HEK293 (cell line): ENCODE data around the gene PTPRN.
A peak's percentile ranks its signal among the peaks of the same experiment; 100 is the strongest.

Source experiments
- FEZF1 ChIP-seq: fragments of 450-650 bp; formaldehyde crosslinking; IDR thresholded peaks from 2 replicates; pipeline ENCODE4 v1.5.1; 2016; ENCODE audit warnings: missing biosample characterization, missing genetic modification characterization
- SALL2 ChIP-seq: fragments of 450-650 bp; formaldehyde crosslinking; IDR thresholded peaks from 2 replicates; pipeline ENCODE4 v1.5.0; 2017; ENCODE audit warnings: missing biosample characterization, mild to moderate bottlenecking, missing genetic modification characterization, borderline replicate concordance
- SCRT1 ChIP-seq: fragments of 450-650 bp; formaldehyde crosslinking; IDR thresholded peaks from 2 replicates; pipeline ENCODE4 v1.5.1; 2016; ENCODE audit warnings: missing biosample characterization, missing genetic modification characterization, borderline replicate concordance
- SP3 ChIP-seq: fragments of 450-650 bp; formaldehyde crosslinking; IDR thresholded peaks from 2 replicates; pipeline ENCODE4 v1.5.1; 2016; ENCODE audit warnings: missing biosample characterization, missing genetic modification characterization
- WT1 ChIP-seq: fragments of 450-650 bp; formaldehyde crosslinking; IDR thresholded peaks from 2 replicates; pipeline ENCODE4 v1.5.1; 2016; ENCODE audit warnings: missing biosample characterization, missing genetic modification characterization
- ZNF112 ChIP-seq: fragments of 450-650 bp; formaldehyde crosslinking; IDR thresholded peaks from 2 replicates; pipeline ENCODE4 v1.5.0; 2017; ENCODE audit warnings: missing biosample characterization, missing genetic modification characterization
- ZNF214 ChIP-seq: fragments of 450-650 bp; formaldehyde crosslinking; IDR thresholded peaks from 2 replicates; pipeline ENCODE4 v1.5.1; 2017; ENCODE audit warnings: missing biosample characterization, mild to moderate bottlenecking, missing genetic modification characterization, borderline replicate concordance
- ZNF404 ChIP-seq: fragments of 450-650 bp; formaldehyde crosslinking; IDR thresholded peaks from 2 replicates; pipeline ENCODE4 v1.5.1; 2017; ENCODE audit warnings: missing biosample characterization, missing genetic modification characterization
- ZNF433 ChIP-seq: fragments of 450-650 bp; formaldehyde crosslinking; IDR thresholded peaks from 2 replicates; pipeline ENCODE4 v1.5.1; 2016; ENCODE audit warnings: missing biosample characterization, missing genetic modification characterization, low read depth
- ZNF514 ChIP-seq: fragments of 450-650 bp; formaldehyde crosslinking; IDR thresholded peaks from 2 replicates; pipeline ENCODE4 v1.5.1; 2016; ENCODE audit warnings: missing biosample characterization, missing genetic modification characterization
- ZNF530 ChIP-seq: fragments of 450-650 bp; formaldehyde crosslinking; IDR thresholded peaks from 2 replicates; pipeline ENCODE4 v1.5.1; 2016; ENCODE audit warnings: low read depth, missing biosample characterization, missing genetic modification characterization
- ZNF658 ChIP-seq: fragments of 450-650 bp; formaldehyde crosslinking; IDR thresholded peaks from 2 replicates; pipeline ENCODE4; 2016; ENCODE audit warnings: missing biosample characterization, missing genetic modification characterization
- ZNF707 ChIP-seq: fragments of 450-650 bp; formaldehyde crosslinking; IDR thresholded peaks from 2 replicates; pipeline ENCODE4 v1.5.1; 2016; ENCODE audit warnings: missing biosample characterization, missing genetic modification characterization
- TF ChIP-seq, protein P1 (sequence below): fragments of 450-650 bp; formaldehyde crosslinking; IDR thresholded peaks from 2 replicates; pipeline ENCODE4 v1.5.1; 2016; ENCODE audit warnings: missing biosample characterization, missing genetic modification characterization
- TF ChIP-seq, protein P2 (sequence below): fragments of 450-650 bp; formaldehyde crosslinking; IDR thresholded peaks from 2 replicates; pipeline ENCODE4 v1.5.1; 2016; ENCODE audit warnings: missing biosample characterization, missing genetic modification characterization
- TF ChIP-seq, protein P3 (sequence below): fragments of 450-650 bp; formaldehyde crosslinking; IDR thresholded peaks from 2 replicates; pipeline ENCODE4 v1.5.1; 2016; ENCODE audit warnings: missing biosample characterization, missing genetic modification characterization, borderline replicate concordance
- TF ChIP-seq, protein P4 (sequence below): fragments of 450-650 bp; formaldehyde crosslinking; IDR thresholded peaks from 2 replicates; pipeline ENCODE4 v1.5.1; 2017; ENCODE audit warnings: missing biosample characterization, missing genetic modification characterization
- TF ChIP-seq, protein P5 (sequence below): fragments of 450-650 bp; formaldehyde crosslinking; IDR thresholded peaks from 2 replicates; pipeline ENCODE4 v1.5.1; 2016; ENCODE audit warnings: missing biosample characterization, missing genetic modification characterization
- TF ChIP-seq, protein P6 (sequence below): fragments of 450-650 bp; formaldehyde crosslinking; IDR thresholded peaks from 2 replicates; pipeline ENCODE4 v1.5.1; 2017; ENCODE audit warnings: missing biosample characterization, missing genetic modification characterization
- TF ChIP-seq, protein P7 (sequence below): fragments of 450-650 bp; formaldehyde crosslinking; conservative IDR thresholded peaks from 2 replicates; pipeline ENCODE4 v1.5.1; 2016; ENCODE audit warnings: low read depth, missing biosample characterization, missing genetic modification characterization

The PTPRN gene

DNA sequence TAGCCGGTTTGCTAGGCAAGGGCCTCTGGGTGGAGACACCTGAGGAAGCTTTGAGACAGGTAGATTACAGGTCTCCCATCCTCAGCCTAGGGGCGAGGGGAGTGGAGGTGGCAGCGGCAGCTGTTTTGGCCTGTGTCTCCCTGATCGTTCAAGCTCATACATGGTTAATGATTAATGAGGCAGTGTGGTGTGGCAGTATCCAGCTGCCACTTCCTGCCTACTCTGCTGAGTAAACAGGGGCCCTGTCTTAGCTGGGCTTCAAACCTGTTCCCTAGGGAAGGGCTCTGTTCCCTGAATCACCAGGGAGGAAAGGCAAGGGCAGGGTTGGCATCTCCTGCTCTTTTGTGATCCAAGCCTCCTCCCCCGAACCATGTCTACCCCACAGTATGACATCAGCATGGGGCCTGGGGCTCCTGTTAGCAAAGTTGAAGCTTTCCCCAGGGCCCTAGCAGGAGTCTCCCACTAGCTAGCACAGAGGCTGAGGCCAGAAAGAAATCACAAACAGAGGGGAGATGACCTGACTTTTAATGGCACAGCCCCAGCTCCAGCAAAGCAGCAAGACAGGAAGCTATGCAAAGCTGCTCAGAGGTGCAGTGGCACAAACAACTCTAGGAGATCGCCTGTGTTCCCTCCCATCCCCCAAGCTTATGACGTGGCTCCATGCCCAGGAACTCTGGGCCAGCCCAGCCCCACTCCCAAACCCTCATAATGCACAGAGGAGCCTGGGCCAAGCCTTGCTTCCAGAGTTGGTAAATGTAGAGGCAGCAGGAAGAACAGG, 59.8 kb downstream of the PTPRN start (continued):
- TF ChIP-seq, protein P1, sequence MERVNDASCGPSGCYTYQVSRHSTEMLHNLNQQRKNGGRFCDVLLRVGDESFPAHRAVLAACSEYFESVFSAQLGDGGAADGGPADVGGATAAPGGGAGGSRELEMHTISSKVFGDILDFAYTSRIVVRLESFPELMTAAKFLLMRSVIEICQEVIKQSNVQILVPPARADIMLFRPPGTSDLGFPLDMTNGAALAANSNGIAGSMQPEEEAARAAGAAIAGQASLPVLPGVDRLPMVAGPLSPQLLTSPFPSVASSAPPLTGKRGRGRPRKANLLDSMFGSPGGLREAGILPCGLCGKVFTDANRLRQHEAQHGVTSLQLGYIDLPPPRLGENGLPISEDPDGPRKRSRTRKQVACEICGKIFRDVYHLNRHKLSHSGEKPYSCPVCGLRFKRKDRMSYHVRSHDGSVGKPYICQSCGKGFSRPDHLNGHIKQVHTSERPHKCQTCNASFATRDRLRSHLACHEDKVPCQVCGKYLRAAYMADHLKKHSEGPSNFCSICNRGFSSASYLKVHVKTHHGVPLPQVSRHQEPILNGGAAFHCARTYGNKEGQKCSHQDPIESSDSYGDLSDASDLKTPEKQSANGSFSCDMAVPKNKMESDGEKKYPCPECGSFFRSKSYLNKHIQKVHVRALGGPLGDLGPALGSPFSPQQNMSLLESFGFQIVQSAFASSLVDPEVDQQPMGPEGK (tag by site-specific recombination) = peak; percentile 66
- TF ChIP-seq SCRT1 (tag by site-specific recombination) = no peak
- no peak for TF ChIP-seq SALL2 (tag by site-specific recombination)
- TF ChIP-seq ZNF707 (tag by site-specific recombination) = no peak
- TF ChIP-seq, protein P2, sequence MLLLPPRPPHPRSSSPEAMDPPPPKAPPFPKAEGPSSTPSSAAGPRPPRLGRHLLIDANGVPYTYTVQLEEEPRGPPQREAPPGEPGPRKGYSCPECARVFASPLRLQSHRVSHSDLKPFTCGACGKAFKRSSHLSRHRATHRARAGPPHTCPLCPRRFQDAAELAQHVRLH (tag by site-specific recombination) = no peak
- peak; percentile 98 for TF ChIP-seq ZNF530 (tag by site-specific recombination)
- no peak for TF ChIP-seq ZNF404 (tag by site-specific recombination)
- no peak for TF ChIP-seq ZNF433 (tag by site-specific recombination)
- peak; percentile 86 for TF ChIP-seq FEZF1
- TF ChIP-seq ZNF112 (tag by site-specific recombination) = no peak
- TF ChIP-seq, protein P3, sequence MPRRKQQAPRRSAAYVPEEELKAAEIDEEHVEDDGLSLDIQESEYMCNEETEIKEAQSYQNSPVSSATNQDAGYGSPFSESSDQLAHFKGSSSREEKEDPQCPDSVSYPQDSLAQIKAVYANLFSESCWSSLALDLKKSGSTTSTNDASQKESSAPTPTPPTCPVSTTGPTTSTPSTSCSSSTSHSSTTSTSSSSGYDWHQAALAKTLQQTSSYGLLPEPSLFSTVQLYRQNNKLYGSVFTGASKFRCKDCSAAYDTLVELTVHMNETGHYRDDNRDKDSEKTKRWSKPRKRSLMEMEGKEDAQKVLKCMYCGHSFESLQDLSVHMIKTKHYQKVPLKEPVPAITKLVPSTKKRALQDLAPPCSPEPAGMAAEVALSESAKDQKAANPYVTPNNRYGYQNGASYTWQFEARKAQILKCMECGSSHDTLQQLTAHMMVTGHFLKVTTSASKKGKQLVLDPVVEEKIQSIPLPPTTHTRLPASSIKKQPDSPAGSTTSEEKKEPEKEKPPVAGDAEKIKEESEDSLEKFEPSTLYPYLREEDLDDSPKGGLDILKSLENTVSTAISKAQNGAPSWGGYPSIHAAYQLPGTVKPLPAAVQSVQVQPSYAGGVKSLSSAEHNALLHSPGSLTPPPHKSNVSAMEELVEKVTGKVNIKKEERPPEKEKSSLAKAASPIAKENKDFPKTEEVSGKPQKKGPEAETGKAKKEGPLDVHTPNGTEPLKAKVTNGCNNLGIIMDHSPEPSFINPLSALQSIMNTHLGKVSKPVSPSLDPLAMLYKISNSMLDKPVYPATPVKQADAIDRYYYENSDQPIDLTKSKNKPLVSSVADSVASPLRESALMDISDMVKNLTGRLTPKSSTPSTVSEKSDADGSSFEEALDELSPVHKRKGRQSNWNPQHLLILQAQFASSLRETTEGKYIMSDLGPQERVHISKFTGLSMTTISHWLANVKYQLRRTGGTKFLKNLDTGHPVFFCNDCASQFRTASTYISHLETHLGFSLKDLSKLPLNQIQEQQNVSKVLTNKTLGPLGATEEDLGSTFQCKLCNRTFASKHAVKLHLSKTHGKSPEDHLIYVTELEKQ (tag by site-specific recombination) = no peak
- TF ChIP-seq, protein P4, sequence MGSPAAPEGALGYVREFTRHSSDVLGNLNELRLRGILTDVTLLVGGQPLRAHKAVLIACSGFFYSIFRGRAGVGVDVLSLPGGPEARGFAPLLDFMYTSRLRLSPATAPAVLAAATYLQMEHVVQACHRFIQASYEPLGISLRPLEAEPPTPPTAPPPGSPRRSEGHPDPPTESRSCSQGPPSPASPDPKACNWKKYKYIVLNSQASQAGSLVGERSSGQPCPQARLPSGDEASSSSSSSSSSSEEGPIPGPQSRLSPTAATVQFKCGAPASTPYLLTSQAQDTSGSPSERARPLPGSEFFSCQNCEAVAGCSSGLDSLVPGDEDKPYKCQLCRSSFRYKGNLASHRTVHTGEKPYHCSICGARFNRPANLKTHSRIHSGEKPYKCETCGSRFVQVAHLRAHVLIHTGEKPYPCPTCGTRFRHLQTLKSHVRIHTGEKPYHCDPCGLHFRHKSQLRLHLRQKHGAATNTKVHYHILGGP = no peak
- TF ChIP-seq SP3 (tag by site-specific recombination) = peak; percentile 27; the same call in 1 of the 2 replicates
- TF ChIP-seq ZNF214 (tag by site-specific recombination) = no peak
- TF ChIP-seq ZNF514 (tag by site-specific recombination) = no peak
- TF ChIP-seq ZNF658 (tag by site-specific recombination) = no peak
- TF ChIP-seq WT1 (tag by site-specific recombination) = 0 out of 2 replicates have a peak, but pooled peaks have one; percentile 18
- TF ChIP-seq, protein P5, sequence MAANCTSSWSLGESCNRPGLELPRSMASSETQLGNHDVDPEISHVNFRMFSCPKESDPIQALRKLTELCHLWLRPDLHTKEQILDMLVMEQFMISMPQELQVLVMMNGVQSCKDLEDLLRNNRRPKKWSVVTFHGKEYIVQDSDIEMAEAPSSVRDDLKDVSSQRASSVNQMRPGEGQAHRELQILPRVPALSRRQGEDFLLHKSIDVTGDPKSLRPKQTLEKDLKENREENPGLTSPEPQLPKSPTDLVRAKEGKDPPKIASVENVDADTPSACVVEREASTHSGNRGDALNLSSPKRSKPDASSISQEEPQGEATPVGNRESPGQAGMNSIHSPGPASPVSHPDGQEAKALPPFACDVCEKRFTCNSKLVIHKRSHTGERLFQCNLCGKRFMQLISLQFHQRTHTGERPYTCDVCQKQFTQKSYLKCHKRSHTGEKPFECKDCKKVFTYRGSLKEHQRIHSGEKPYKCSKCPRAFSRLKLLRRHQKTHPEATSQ (tag by site-specific recombination) = no peak
- TF ChIP-seq, protein P6, sequence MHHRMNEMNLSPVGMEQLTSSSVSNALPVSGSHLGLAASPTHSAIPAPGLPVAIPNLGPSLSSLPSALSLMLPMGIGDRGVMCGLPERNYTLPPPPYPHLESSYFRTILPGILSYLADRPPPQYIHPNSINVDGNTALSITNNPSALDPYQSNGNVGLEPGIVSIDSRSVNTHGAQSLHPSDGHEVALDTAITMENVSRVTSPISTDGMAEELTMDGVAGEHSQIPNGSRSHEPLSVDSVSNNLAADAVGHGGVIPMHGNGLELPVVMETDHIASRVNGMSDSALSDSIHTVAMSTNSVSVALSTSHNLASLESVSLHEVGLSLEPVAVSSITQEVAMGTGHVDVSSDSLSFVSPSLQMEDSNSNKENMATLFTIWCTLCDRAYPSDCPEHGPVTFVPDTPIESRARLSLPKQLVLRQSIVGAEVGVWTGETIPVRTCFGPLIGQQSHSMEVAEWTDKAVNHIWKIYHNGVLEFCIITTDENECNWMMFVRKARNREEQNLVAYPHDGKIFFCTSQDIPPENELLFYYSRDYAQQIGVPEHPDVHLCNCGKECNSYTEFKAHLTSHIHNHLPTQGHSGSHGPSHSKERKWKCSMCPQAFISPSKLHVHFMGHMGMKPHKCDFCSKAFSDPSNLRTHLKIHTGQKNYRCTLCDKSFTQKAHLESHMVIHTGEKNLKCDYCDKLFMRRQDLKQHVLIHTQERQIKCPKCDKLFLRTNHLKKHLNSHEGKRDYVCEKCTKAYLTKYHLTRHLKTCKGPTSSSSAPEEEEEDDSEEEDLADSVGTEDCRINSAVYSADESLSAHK (tag by site-specific recombination) = no peak
- TF ChIP-seq, protein P7, sequence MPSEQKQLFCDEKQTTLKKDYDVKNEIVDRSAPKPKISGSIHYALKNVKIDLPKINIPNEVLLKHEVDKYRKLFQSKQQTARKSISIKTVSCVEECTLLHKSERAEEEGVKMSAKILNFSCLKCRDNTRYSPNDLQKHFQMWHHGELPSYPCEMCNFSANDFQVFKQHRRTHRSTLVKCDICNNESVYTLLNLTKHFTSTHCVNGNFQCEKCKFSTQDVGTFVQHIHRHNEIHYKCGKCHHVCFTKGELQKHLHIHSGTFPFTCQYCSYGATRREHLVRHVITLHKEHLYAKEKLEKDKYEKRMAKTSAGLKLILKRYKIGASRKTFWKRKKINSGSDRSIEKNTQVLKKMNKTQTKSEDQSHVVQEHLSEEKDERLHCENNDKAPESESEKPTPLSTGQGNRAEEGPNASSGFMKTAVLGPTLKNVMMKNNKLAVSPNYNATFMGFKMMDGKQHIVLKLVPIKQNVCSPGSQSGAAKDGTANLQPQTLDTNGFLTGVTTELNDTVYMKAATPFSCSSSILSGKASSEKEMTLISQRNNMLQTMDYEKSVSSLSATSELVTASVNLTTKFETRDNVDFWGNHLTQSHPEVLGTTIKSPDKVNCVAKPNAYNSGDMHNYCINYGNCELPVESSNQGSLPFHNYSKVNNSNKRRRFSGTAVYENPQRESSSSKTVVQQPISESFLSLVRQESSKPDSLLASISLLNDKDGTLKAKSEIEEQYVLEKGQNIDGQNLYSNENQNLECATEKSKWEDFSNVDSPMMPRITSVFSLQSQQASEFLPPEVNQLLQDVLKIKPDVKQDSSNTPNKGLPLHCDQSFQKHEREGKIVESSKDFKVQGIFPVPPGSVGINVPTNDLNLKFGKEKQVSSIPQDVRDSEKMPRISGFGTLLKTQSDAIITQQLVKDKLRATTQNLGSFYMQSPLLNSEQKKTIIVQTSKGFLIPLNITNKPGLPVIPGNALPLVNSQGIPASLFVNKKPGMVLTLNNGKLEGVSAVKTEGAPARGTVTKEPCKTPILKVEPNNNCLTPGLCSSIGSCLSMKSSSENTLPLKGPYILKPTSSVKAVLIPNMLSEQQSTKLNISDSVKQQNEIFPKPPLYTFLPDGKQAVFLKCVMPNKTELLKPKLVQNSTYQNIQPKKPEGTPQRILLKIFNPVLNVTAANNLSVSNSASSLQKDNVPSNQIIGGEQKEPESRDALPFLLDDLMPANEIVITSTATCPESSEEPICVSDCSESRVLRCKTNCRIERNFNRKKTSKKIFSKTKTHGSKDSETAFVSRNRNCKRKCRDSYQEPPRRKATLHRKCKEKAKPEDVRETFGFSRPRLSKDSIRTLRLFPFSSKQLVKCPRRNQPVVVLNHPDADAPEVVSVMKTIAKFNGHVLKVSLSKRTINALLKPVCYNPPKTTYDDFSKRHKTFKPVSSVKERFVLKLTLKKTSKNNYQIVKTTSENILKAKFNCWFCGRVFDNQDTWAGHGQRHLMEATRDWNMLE (tag by site-specific recombination) = no peak
